ENCODE data around the gene ZSCAN26. TPM values are rescaled to one million over a fixed set of nuclear protein-coding genes. Genes with fewer than 3 reads are reported as not detected.
A peak's percentile ranks its signal among the peaks of the same experiment; 100 is the strongest.
"Not testable (repeated sequence)": the region's sequence is repeated elsewhere in the genome, so short reads cannot be mapped to it uniquely, and the experiment has no call there.

Gene ZSCAN26
- total RNA-seq, 1 donor from 2014 or later, result 15.7 TPM

DNA sequence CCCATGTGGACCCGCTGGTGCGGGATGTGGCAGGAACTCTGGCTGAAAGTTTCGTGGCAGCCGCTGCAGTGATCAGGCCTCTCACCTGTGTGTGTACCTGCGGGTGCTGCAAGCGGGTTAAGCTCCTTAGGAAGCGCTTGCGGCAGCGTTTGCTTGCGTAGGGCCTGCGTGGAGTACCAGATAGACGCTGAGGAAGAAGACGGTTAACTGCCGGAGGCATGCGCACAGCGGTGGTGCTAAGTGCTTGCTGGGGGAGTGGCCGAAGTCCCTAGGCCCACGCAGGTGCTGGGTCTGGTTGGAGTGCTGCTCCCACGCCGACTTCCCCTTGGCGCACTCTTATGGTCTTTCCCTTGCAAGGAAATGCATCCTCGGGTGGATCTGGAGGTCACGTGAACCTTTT is 46.0 kb downstream of the ZSCAN26 start:
- H3K27me3 ChIP-seq (ENCODE audit: control insufficient read depth in 3 of 3, insufficient read depth in 3 of 3, low read length in 3 of 3), result no peaks in the 10 kb centered on the region
- H3K4me1 ChIP-seq (ENCODE audit: control insufficient read depth in 3 of 3, insufficient read depth in 3 of 3, low read length in 3 of 3), result no peaks in the 10 kb centered on the region
- H3K9me3 ChIP-seq (ENCODE audit: control insufficient read depth in 3 of 3, low read length in 3 of 3), result no peaks in the 10 kb centered on the region
- H3K4me3 ChIP-seq (ENCODE audit: low read length in 3 of 3), result no peak overlapping the region
- no peak overlapping the region for H3K27ac ChIP-seq (ENCODE audit: low read depth, low read length)
- H3K9ac ChIP-seq (ENCODE audit: low read depth in 1 of 3, low read length in 3 of 3), result no peak overlapping the region
- H3K36me3 ChIP-seq (ENCODE audit: control insufficient read depth in 3 of 3, insufficient read depth in 3 of 3, low read length in 3 of 3), result peaks cover 0 to 5% (median 4%) of the 10 kb centered on the region in 3 donors

DNA sequence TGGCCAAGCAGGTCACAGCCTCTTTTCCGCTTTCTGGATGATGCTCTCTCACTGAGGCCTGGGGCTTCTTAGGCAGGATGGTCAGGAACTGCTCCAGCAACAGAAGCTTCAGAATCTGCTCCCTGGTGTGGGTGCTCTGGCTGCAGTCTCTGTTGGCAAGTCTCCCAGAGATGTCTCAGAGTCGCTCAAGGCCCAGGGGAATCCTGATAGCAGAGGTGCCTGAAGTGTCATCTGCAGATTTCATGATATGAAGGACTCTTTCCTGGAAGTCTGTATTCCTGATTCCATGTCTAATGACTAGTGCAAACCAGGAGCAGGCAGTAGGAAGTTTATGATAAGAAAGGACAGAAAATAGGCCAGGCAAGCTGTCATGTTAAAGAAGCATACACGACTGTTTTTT is 48.7 kb downstream of the ZSCAN26 start:
- no peak overlapping the region for H3K9ac ChIP-seq (ENCODE audit: low read depth in 1 of 3, low read length in 3 of 3)
- H3K4me3 ChIP-seq (ENCODE audit: low read length in 3 of 3), result no peak overlapping the region
- H3K27ac ChIP-seq (ENCODE audit: low read depth, low read length), result no peak overlapping the region

DNA sequence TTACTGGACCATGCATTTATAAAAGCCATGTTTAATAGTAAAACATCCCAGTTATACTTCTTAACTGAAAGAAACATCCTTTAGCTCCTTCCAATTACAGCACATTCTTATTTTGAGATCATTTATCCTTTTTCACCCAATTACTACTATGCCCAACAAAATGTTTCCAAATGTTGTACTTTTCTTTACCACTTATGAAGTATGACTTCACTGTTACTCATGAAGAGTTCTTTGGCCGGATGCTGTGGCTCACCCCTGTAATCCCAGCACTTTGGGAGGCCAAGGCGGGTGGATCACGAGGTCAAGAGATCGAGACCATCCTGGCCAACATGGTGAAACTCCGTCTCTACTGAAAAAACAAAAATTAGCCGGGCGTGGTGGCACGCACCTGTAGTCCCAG is 50.9 kb downstream of the ZSCAN26 start:
- H3K27me3 ChIP-seq (ENCODE audit: control insufficient read depth in 3 of 3, insufficient read depth in 3 of 3, low read length in 3 of 3); H3K36me3 ChIP-seq (ENCODE audit: control insufficient read depth in 3 of 3, insufficient read depth in 3 of 3, low read length in 3 of 3); H3K9ac ChIP-seq (ENCODE audit: low read depth in 1 of 3, low read length in 3 of 3); H3K27ac ChIP-seq (ENCODE audit: low read depth, low read length); H3K9me3 ChIP-seq (ENCODE audit: control insufficient read depth in 3 of 3, low read length in 3 of 3); H3K4me1 ChIP-seq (ENCODE audit: control insufficient read depth in 3 of 3, insufficient read depth in 3 of 3, low read length in 3 of 3); H3K4me3 ChIP-seq (ENCODE audit: low read length in 3 of 3): not testable (repeated sequence)

More for the DNA sequence above, 48.7 kb downstream of the ZSCAN26 start:
- Histone ChIP-seq H3K27me3 (ENCODE audit: control insufficient read depth in 3 of 3, insufficient read depth in 3 of 3, low read length in 3 of 3) (no peaks in the 10 kb centered on the region), H3K4me1 (ENCODE audit: control insufficient read depth in 3 of 3, insufficient read depth in 3 of 3, low read length in 3 of 3) (no peaks in the 10 kb centered on the region), H3K9me3 (ENCODE audit: control insufficient read depth in 3 of 3, low read length in 3 of 3) (no peaks in the 10 kb centered on the region), H3K36me3 (ENCODE audit: control insufficient read depth in 3 of 3, insufficient read depth in 3 of 3, low read length in 3 of 3) (peaks cover 0 to 5% (median 4%) of the 10 kb centered on the region in 3 donors)

DNA sequence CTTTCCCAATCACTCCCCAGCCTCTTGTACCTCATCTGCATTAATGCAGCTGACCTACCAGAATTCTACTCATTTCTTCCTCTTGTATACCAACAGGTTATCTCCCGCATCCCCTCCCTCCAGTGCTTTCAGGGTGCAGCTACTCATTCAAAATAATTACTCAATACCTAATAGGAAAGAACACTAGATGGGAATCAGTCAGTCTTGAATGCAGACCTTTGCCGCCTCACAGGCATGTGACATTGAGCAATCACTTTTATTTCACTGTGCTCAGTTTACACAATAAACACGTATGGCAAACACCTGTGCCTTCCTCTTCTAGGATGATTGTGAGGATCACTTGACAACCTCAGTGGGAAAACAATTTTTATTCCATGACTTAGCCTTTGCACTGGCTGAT is 55.7 kb downstream of the ZSCAN26 start:
- H3K9me3 ChIP-seq (ENCODE audit: control insufficient read depth in 3 of 3, low read length in 3 of 3), result peaks cover 17 to 38% (median 21%) of the 10 kb centered on the region in 3 donors
- H3K36me3 ChIP-seq (ENCODE audit: control insufficient read depth in 3 of 3, insufficient read depth in 3 of 3, low read length in 3 of 3), result peaks cover 32 to 40% (median 37%) of the 10 kb centered on the region in 3 donors
- no peak overlapping the region for H3K27ac ChIP-seq (ENCODE audit: low read depth, low read length)
- no peak overlapping the region for H3K9ac ChIP-seq (ENCODE audit: low read depth in 1 of 3, low read length in 3 of 3)
- no peaks in the 10 kb centered on the region for H3K27me3 ChIP-seq (ENCODE audit: control insufficient read depth in 3 of 3, insufficient read depth in 3 of 3, low read length in 3 of 3)
- no peak overlapping the region for H3K4me3 ChIP-seq (ENCODE audit: low read length in 3 of 3)
- H3K4me1 ChIP-seq (ENCODE audit: control insufficient read depth in 3 of 3, insufficient read depth in 3 of 3, low read length in 3 of 3), result no peaks in the 10 kb centered on the region

DNA sequence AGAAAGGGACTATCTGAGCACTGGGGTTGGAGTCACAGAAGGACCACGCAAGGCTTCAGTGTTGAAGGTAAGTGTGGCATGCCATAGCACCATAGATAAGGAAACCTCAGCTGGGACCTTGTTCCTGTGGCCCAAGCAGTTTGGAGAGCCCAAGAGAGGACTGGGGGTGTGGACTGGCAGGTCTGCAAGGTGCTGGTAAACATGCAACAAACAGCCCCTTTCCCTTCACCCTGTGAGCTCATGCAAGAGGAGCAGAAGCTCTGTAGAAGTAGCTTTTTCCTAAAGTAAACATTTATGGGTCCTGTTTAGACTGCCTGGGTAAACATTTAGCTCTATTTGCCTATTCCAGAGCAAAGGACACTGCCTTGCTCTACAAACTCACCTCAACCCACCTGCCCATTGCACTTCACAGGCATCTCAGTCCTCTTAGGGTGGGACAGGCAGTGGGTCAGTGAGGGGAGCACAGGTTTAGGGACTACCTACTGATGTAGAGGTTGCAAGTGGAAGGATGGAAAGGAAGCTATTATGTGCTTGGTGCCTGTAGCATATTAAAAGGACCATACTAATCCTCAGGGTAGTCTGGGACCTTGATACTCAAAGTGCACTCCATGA is 57.0 kb downstream of the ZSCAN26 start:
- Histone ChIP-seq H3K36me3 (ENCODE audit: control insufficient read depth in 3 of 3, insufficient read depth in 3 of 3, low read length in 3 of 3) (peaks cover 33 to 42% (median 38%) of the 10 kb centered on the region in 3 donors), H3K27me3 (ENCODE audit: control insufficient read depth in 3 of 3, insufficient read depth in 3 of 3, low read length in 3 of 3) (no peaks in the 10 kb centered on the region), H3K9ac (ENCODE audit: low read depth in 1 of 3, low read length in 3 of 3) (no peak overlapping the region), H3K9me3 (ENCODE audit: control insufficient read depth in 3 of 3, low read length in 3 of 3) (peaks cover 17 to 40% (median 21%) of the 10 kb centered on the region in 3 donors), H3K4me3 (ENCODE audit: low read length in 3 of 3) (peak overlapping the region in 1 of 3 donors; percentile 35), H3K27ac (ENCODE audit: low read depth, low read length) (no peak overlapping the region), H3K4me1 (ENCODE audit: control insufficient read depth in 3 of 3, insufficient read depth in 3 of 3, low read length in 3 of 3) (no peaks in the 10 kb centered on the region)

DNA sequence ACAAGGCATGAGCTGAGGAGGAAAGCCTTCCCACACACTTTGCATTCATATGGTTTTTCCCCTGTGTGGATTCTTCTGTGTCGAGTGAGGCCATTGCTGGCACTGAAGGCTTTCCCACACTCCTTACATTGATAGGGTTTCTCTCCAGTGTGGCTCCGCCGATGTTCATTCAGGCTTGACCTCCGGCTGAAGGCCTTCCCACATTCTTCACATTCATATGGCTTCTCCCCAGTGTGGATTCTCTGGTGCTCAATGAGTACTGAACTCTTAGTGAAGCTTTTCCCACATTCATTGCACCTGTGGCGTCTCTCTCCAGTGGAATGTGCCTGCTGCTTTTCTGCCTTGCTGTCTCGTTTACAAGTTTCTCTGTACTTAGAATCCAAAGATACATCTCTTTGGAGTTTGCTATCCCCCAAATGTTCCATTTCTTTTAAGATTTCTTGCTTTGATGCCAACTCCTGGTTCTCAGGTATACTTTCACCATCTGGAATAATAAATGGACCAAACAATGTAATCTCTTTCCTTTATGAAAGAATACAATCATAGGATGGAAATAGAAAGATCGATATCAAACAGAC is 59.5 kb downstream of the ZSCAN26 start:
- H3K4me3 ChIP-seq (ENCODE audit: low read length in 3 of 3), result peak overlapping the region in 2 of 3 donors; percentile 15 to 54
- H3K36me3 ChIP-seq (ENCODE audit: control insufficient read depth in 3 of 3, insufficient read depth in 3 of 3, low read length in 3 of 3), result peaks cover 37 to 49% (median 48%) of the 10 kb centered on the region in 3 donors
- H3K4me1 ChIP-seq (ENCODE audit: control insufficient read depth in 3 of 3, insufficient read depth in 3 of 3, low read length in 3 of 3), result no peaks in the 10 kb centered on the region
- H3K27ac ChIP-seq (ENCODE audit: low read depth, low read length), result no peak overlapping the region
- no peak overlapping the region for H3K9ac ChIP-seq (ENCODE audit: low read depth in 1 of 3, low read length in 3 of 3)
- H3K27me3 ChIP-seq (ENCODE audit: control insufficient read depth in 3 of 3, insufficient read depth in 3 of 3, low read length in 3 of 3), result no peaks in the 10 kb centered on the region
- peaks cover 15 to 39% (median 21%) of the 10 kb centered on the region in 3 donors for H3K9me3 ChIP-seq (ENCODE audit: control insufficient read depth in 3 of 3, low read length in 3 of 3)

Small RNAs within 50 kb of the gene (small RNA-seq; reads per million reads assigned to genes)
- gene AL021997.1 (not detected), gene AL021997.2 (not detected)

Other genes starting within 250 kb of the ZSCAN26 start
- gene ZNF165, start 186.6 kb upstream of the ZSCAN26 start, total RNA-seq, result under 0.01 TPM
- 3.7 TPM for gene ZSCAN16, start 142.5 kb upstream of the ZSCAN26 start, total RNA-seq
- 16.2 TPM for gene ZKSCAN8, start 125.3 kb upstream of the ZSCAN26 start, total RNA-seq
- gene ZSCAN9, start 41.9 kb upstream of the ZSCAN26 start, total RNA-seq, result 18.8 TPM
- 8.4 TPM for gene ZKSCAN4, start 14.9 kb upstream of the ZSCAN26 start, total RNA-seq
- 0.52 TPM for gene NKAPL, start 7.8 kb upstream of the ZSCAN26 start, total RNA-seq
- 4.2 TPM for gene PGBD1, start 14.4 kb downstream of the ZSCAN26 start, total RNA-seq
- gene ZSCAN31, start 69.0 kb downstream of the ZSCAN26 start, total RNA-seq, result 12.5 TPM
- gene ZKSCAN3, start 82.8 kb downstream of the ZSCAN26 start, total RNA-seq, result 6.3 TPM
- 5.7 TPM for gene ZSCAN12, start 132.6 kb downstream of the ZSCAN26 start, total RNA-seq
- 4.7 TPM for gene ZSCAN23, start 176.3 kb downstream of the ZSCAN26 start, total RNA-seq
- not detected for gene GPX6, start 248.7 kb downstream of the ZSCAN26 start, total RNA-seq

All from skeletal muscle tissue (tissue), 5 donors.